HL-60 (cell line): ENCODE results near the gene OR52E4.

Source experiments
- DNase-seq, 2 experiments: peaks; one replicate each; pipeline ENCODE4 v3.0.0-alpha.2; 2010 to 2020; ENCODE audit warnings: low read depth in 1 of 2, low spot score in 1 of 2
- H3K27ac ChIP-seq: fragments of 250-450 bp; sonication (Bioruptor Pico); replicated peaks from 2 replicates; pipeline ENCODE4 v1.5.1; 2020; ENCODE audit warnings: mild to moderate bottlenecking, moderate library complexity
- H3K27me3 ChIP-seq: fragments of 250-450 bp; sonication (Bioruptor Pico); 2 replicates; pipeline ENCODE4 v1.5.1; 2021; ENCODE audit warnings: mild to moderate bottlenecking, moderate library complexity; ENCODE audit not compliant: insufficient read depth, poor library complexity, severe bottlenecking
- H3K4me3 ChIP-seq: replicated peaks from 2 replicates; pipeline ENCODE4 v1.5.1; 2011; ENCODE audit warnings: mild to moderate bottlenecking, control low read depth, low read length; ENCODE audit not compliant: insufficient read depth
- CTCF ChIP-seq: IDR thresholded peaks from one replicate; pipeline ENCODE4 v1.5.1; 2011; ENCODE audit warnings: low read length, control low read depth, inconsistent platforms; ENCODE audit not compliant: insufficient read depth
- GABPA ChIP-seq: IDR thresholded peaks from 2 replicates; pipeline ENCODE4 v1.6.1; 2012; ENCODE audit warnings: low read depth
- POLR2AphosphoS5 ChIP-seq: IDR thresholded peaks from 2 replicates; pipeline ENCODE4 v1.6.1; 2012; ENCODE audit warnings: low read depth
- REST ChIP-seq: IDR thresholded peaks from 2 replicates; pipeline ENCODE4 v1.6.1; 2012; ENCODE audit warnings: low read depth; ENCODE audit not compliant: insufficient replicate concordance
- SPI1 ChIP-seq: IDR thresholded peaks from 2 replicates; pipeline ENCODE4 v1.6.1; 2012; ENCODE audit warnings: low read depth, mild to moderate bottlenecking, borderline replicate concordance

The OR52E4 gene

GRCh38 chr11:5887172-5887571 is 6.7 kb downstream of the OR52E4 start:
- no peak for DNase-seq
- TF ChIP-seq CTCF (no peak), POLR2AphosphoS5 (no peak), GABPA (no peak), SPI1 (no peak), REST (no peak)
- no peak overlapping the region for H3K27ac ChIP-seq
- H3K27me3 ChIP-seq: no peaks in the 10 kb centered on the region
- no peak overlapping the region for H3K4me3 ChIP-seq

- H3K27ac ChIP-seq: no peak overlapping the region
- no peak overlapping the region for H3K4me3 ChIP-seq
- H3K27me3 ChIP-seq: no peaks in the 10 kb centered on the region
- TF ChIP-seq SPI1 (no peak), CTCF (no peak)
- DNase-seq: no peak
Measured at GRCh38 chr11:5887661-5888060, 7.2 kb downstream of the OR52E4 start.

GRCh38 chr11:5891216-5891800 is 10.9 kb downstream of the OR52E4 start:
- DNase-seq: no peak

More at GRCh38 chr11:5891216-5891800, 10.9 kb downstream of the OR52E4 start:
- TF ChIP-seq SPI1: no peak
- TF ChIP-seq CTCF: no peak
- no peak for TF ChIP-seq POLR2AphosphoS5
- no peak for TF ChIP-seq REST
- no peak for TF ChIP-seq GABPA
- no peaks in the 10 kb centered on the region for H3K27me3 ChIP-seq
- no peak overlapping the region for H3K4me3 ChIP-seq
- no peak overlapping the region for H3K27ac ChIP-seq
